Heart left ventricle (tissue), 13 donors: ENCODE measurements around the gene C1orf116.

Experiments
- CTCF ChIP-seq, 12 donors: fragments of 200-600 bp; sonication (generic) in 4 of 12; IDR thresholded peaks; one replicate each; pipeline versions ENCODE4 v1.5.0 to v1.8.0; 2018 to 2022; ENCODE audit warnings: antibody characterized with exemption in 12 of 12, mild to moderate bottlenecking in 5 of 12
- POLR2A ChIP-seq, 2 donors: fragments of 450-650 bp; IDR thresholded peaks; one replicate each; pipeline ENCODE4 v1.6.1; 2017; ENCODE audit warnings: antibody characterized with exemption in 2 of 2, mild to moderate bottlenecking in 2 of 2, moderate library complexity in 2 of 2
- donor health status: ischemic (EF 13 %, LVEDD 7.1; RV severe dilation, severe dysfunction).
- donor health status: DM: no; HTN: yes; CAD: no.
- donor health status: DM: no; HTN: no; CAD: no.
- donor health status: ischemic (EF 25% LVEDD 6.9; RV normal size, moderate dysfunction).
- donor health status: ischemic (EF 25% LVEDD 5.7; RV mildly dilated, moderate dysfunction).
- donor health status: ischemic (EF 35%, LVEDD 5.7; RV mildly dilated, moderate dysfunction).
- donor health status: nonischemic (EF 11% LVEDD 7.7; RV severe dilation, severe dysfunction).
- donor health status: DM: yes; HTN: yes; CAD: no.
- donor health status: PGD.
- donor health status: ischemic (EF 29% LVEDD 5.4; RV normal size, mild dysfunction).
- donor health status: nonischemic (EF 23%, LVEDD 6.1; RV moderate dilation, normal function).

GRCh38 chr1:207010726-207011125 lies 21.8 kb downstream of the C1orf116 start:
- no peak for TF ChIP-seq POLR2A (IDR thresholded peaks at IDR 0.05)
- TF ChIP-seq CTCF (IDR thresholded peaks at IDR 0.05), result no peak
